ENCODE data around the gene AKAP8.

GRCh38 chr19:15305582-15306334, 73.8 kb downstream of the AKAP8 start:
- TF ChIP-seq CTCF (IDR thresholded peaks at IDR 0.05) (no peak), EP300 (IDR thresholded peaks at IDR 0.05) (no peak)
